ENCODE results near the gene BNC2.

Gene BNC2

GRCh38 chr9:16396389-16396788 is 474.1 kb downstream of the BNC2 start:
- no peak for DNase-seq

- DNase-seq: no peak
Measured at GRCh38 chr9:16391369-16391768, 479.1 kb downstream of the BNC2 start.

- DNase-seq: no peak
Measured at GRCh38 chr9:16387382-16387781, 483.1 kb downstream of the BNC2 start.

GRCh38 chr9:16386827-16387077 is 483.7 kb downstream of the BNC2 start:
- DNase-seq: no peak

- DNase-seq: no peak
Measured at GRCh38 chr9:16386007-16386826, 484.3 kb downstream of the BNC2 start.

GRCh38 chr9:16385590-16385989 is 484.9 kb downstream of the BNC2 start:
- DNase-seq: no peak

GRCh38 chr9:16384993-16385392 is 485.5 kb downstream of the BNC2 start:
- no peak for DNase-seq

- no peak for DNase-seq
Measured at GRCh38 chr9:16377311-16377710, 493.2 kb downstream of the BNC2 start.

- peak; percentile 8 for DNase-seq
Measured at GRCh38 chr9:16371306-16371705, 499.2 kb downstream of the BNC2 start.

- DNase-seq: no peak
Measured at GRCh38 chr9:16370647-16371046, 499.8 kb downstream of the BNC2 start.

- DNase-seq: no peak
Measured at GRCh38 chr9:16369427-16369826, 501.0 kb downstream of the BNC2 start.

- no peak for DNase-seq
Measured at GRCh38 chr9:16368237-16369087, 502.0 kb downstream of the BNC2 start.

GRCh38 chr9:16367605-16368231 is 502.8 kb downstream of the BNC2 start:
- DNase-seq: no peak

- no peak for DNase-seq
Measured at GRCh38 chr9:16364347-16364746, 506.1 kb downstream of the BNC2 start.

- no peak for DNase-seq
Measured at GRCh38 chr9:16363916-16364315, 506.6 kb downstream of the BNC2 start.

GRCh38 chr9:16363073-16363781 is 507.2 kb downstream of the BNC2 start:
- no peak for DNase-seq

- no peak for DNase-seq
Measured at GRCh38 chr9:16361939-16362338, 508.5 kb downstream of the BNC2 start.

- no peak for DNase-seq
Measured at GRCh38 chr9:16361118-16361517, 509.4 kb downstream of the BNC2 start.

GRCh38 chr9:16360247-16360646 is 510.2 kb downstream of the BNC2 start:
- DNase-seq: no peak
